Natural killer cell (primary cell): Measurements from ENCODE around the gene CDK14. TPM values are rescaled to one million over a fixed set of nuclear protein-coding genes. Genes with fewer than 3 reads are reported as not detected.

ENCODE experiments used
- ATAC-seq, 3 donors: fragments of 150-1000 bp in 2 of 3; fragments of 200-7000 bp in 1 of 3; cut with Tn5 transposase; 1 replicate in 1 of 3; 2 replicates in 2 of 3; pipeline ENCODE4 v1.10.0; 2021; ENCODE audit warnings: mild to moderate bottlenecking in 2 of 3, moderate library complexity in 2 of 3
- DNase-seq, 2 donors: peaks; one replicate each; pipeline versions ENCODE4 v3.0.0 to v3.0.0-alpha.2; 2013 to 2021; ENCODE audit warnings: mixed read lengths in 1 of 2
- H3K27ac ChIP-seq: one replicate; pipeline ENCODE4 v1.5.1; 2013; ENCODE audit warnings: mild to moderate bottlenecking, low read length
- H3K27me3 ChIP-seq: one replicate; pipeline ENCODE4 v1.6.1; 2013; ENCODE audit warnings: low read length; ENCODE audit not compliant: control insufficient read depth, insufficient read depth
- H3K36me3 ChIP-seq: one replicate; pipeline ENCODE4 v1.6.1; 2013; ENCODE audit warnings: low read length; ENCODE audit not compliant: control insufficient read depth, insufficient read depth
- H3K4me1 ChIP-seq: one replicate; pipeline ENCODE4 v1.6.1; 2013; ENCODE audit warnings: low read length; ENCODE audit not compliant: control insufficient read depth, insufficient read depth
- H3K4me3 ChIP-seq: one replicate; pipeline ENCODE4 v1.5.1; 2013; ENCODE audit warnings: low read length
- H3K9me3 ChIP-seq: one replicate; pipeline ENCODE4 v1.6.1; 2013; ENCODE audit warnings: low read length; ENCODE audit not compliant: control insufficient read depth, insufficient read depth
- H3K27ac Mint-ChIP-seq, 2 donors: one replicate each; pipeline ENCODE4 v1.8.0; 2022; ENCODE audit warnings: mild to moderate bottlenecking in 2 of 2, mixed read lengths in 2 of 2, moderate library complexity in 1 of 2
- H3K27me3 Mint-ChIP-seq, 2 donors: one replicate each; pipeline ENCODE4 v1.8.0; 2022; ENCODE audit warnings: low read depth in 2 of 2, mixed read lengths in 2 of 2
- H3K36me3 Mint-ChIP-seq: one replicate; pipeline ENCODE4 v1.8.0; 2022; ENCODE audit warnings: mixed read lengths
- H3K4me1 Mint-ChIP-seq, 2 donors: one replicate each; pipeline ENCODE4 v1.8.0; 2022; ENCODE audit warnings: mixed read lengths in 2 of 2
- H3K4me3 Mint-ChIP-seq: one replicate; pipeline ENCODE4 v1.8.0; 2022; ENCODE audit warnings: mild to moderate bottlenecking, moderate library complexity, mixed read lengths
- H3K9me3 Mint-ChIP-seq, 2 donors: one replicate each; pipeline ENCODE4 v1.8.0; 2022; ENCODE audit warnings: mixed read lengths in 2 of 2
- CTCF ChIP-seq: fragments of 200-600 bp; IDR thresholded peaks from one replicate; pipeline ENCODE4 v1.8.0; 2022; ENCODE audit warnings: antibody characterized with exemption
- WGBS: methylation state at CpG from one replicate; pipeline ENCODE4 v1.1.7; 2013; ENCODE audit warnings: missing lambda C conversion rate; ENCODE audit not compliant: insufficient coverage; 5-methylcytosine and 5-hydroxymethylcytosine counted together
- intact Hi-C: fragments of 100-400 bp; cut with micrococcal nuclease; formaldehyde crosslinking; loops from one replicate; pipeline ENCODE4 v1.14.2; 2022
- total RNA-seq, 4 donors: library from RNA; stranded (reverse); fragments of 120-200 nt in 1 of 4; gene quantifications; one replicate each; pipeline versions ENCODE4 v1.2.3 to v1.2.4, GENCODE V29; 2013 to 2022

Gene CDK14
- total RNA-seq, 3 donors from 2014 or later (not counting 1 experiment from before 2014, with no cell fraction given): 1.2 to 12.5 (median 1.9) TPM

DNA sequence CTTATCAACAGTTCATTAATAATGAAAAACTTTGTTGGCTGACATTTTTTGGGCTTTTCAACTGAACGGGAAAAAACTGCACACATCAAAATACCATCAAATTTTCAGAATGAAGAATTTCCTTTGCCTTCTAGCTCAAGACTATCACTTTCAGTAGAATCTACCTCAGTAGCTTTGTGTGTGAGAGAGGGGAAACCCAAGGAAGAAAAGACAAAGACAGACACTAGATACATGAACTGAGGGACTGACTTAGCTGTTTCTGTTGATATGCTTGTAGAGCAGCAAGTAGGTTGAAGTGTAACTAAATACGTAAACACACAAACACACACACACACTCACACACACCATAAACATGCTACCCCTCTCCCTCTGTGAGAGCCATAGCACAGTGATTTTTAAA lies 257.1 kb downstream of the CDK14 start:
- Histone ChIP-seq H3K27ac (no peak overlapping the region), H3K27me3 (no peaks in the 10 kb centered on the region), H3K36me3 (no peaks in the 10 kb centered on the region), H3K4me1 (no peaks in the 10 kb centered on the region), H3K4me3 (no peak overlapping the region), H3K9me3 (no peaks in the 10 kb centered on the region)
- no peak overlapping the region for H3K4me3 Mint-ChIP-seq
- intact Hi-C loops: no loop called here
- TF ChIP-seq CTCF: no peak
- no peaks in the 10 kb centered on the region for H3K36me3 Mint-ChIP-seq
- ATAC-seq (no peak), DNase-seq (no peak)
- no peaks in the 10 kb centered on the region for H3K4me1 Mint-ChIP-seq
- H3K27me3 Mint-ChIP-seq: no peaks in the 10 kb centered on the region
- peaks cover 11 to 13% of the 10 kb centered on the region in 2 donors for H3K9me3 Mint-ChIP-seq
- 60% methylated on average over 1 of the region's 2 CpGs for WGBS
- H3K27ac Mint-ChIP-seq: no peak overlapping the region

DNA sequence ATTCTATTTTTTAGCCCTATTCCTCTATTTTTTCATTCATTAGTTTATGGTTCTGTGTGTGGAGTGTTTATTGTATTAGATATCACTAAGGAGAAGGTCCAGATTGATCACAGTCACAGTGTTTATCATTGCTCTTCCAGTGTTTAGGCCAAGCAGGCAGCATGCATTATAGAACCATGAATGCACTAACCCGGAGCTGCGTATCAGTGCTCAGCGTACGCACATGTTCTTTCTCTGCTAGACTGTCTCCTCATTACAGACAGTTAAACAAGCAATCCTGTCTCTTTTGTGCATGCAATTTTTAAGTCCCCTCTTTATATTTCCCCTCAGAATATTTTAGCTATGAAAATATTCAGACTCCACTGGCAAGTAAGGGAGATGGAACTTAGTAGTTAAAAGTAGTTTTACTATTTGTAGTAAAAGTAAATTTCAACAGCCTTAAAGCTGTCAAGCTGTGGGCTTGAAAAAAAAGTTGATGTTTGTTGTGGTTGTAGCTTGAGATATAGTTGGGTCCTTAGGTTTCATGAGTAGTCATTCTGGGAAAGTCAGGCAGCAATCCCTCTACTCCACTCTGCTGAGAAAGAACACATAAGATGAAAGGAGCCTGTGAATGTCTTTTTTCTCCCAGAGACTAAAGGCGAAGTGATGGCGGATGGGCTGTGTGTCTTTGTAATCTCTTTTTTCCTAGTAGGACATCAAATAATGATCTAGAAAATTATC lies 260.4 kb downstream of the CDK14 start:
- DNase-seq (no peak), ATAC-seq (no peak)
- no peaks in the 10 kb centered on the region for H3K27me3 Mint-ChIP-seq
- H3K27ac Mint-ChIP-seq: no peak overlapping the region
- no peak for TF ChIP-seq CTCF
- no peak overlapping the region for H3K27ac ChIP-seq
- intact Hi-C loops: no loop called here
- WGBS: 92% methylated on average over 4 of the region's 6 CpGs
- no peaks in the 10 kb centered on the region for H3K36me3 Mint-ChIP-seq
- H3K9me3 Mint-ChIP-seq: peaks cover 5 to 13% of the 10 kb centered on the region in 2 donors
- no peaks in the 10 kb centered on the region for H3K27me3 ChIP-seq
- H3K9me3 ChIP-seq: peaks cover 5% of the 10 kb centered on the region
- H3K4me3 Mint-ChIP-seq: no peak overlapping the region
- H3K4me1 ChIP-seq: no peaks in the 10 kb centered on the region
- no peak overlapping the region for H3K4me3 ChIP-seq
- H3K36me3 ChIP-seq: no peaks in the 10 kb centered on the region
- no peaks in the 10 kb centered on the region for H3K4me1 Mint-ChIP-seq

DNA sequence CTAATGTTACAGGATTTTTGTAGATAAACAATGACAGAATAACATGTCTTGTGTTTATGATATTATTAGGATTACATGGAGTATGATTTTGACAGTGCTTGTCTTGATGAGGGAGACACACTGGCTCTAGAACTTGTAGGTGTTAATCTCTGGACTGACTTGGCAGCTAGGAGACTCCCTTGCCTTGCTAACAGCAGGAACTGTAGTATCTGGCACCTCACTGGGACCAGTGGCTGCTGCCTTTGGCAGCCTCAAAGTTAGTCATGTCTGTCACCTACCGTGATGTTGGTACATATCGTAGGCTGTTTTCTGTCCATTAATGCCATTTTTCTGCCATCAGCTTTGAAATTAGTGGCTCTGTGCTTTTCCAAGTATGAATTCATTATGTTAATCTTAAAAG lies 261.5 kb downstream of the CDK14 start:
- Histone ChIP-seq H3K36me3 (no peaks in the 10 kb centered on the region), H3K9me3 (peaks cover 5% of the 10 kb centered on the region), H3K4me3 (no peak overlapping the region), H3K4me1 (no peaks in the 10 kb centered on the region), H3K27ac (no peak overlapping the region), H3K27me3 (no peaks in the 10 kb centered on the region)
- Mint-ChIP-seq H3K4me1 (no peaks in the 10 kb centered on the region), H3K4me3 (no peak overlapping the region), H3K27ac (no peak overlapping the region), H3K27me3 (no peaks in the 10 kb centered on the region), H3K9me3 (peaks cover 5 to 13% of the 10 kb centered on the region in 2 donors), H3K36me3 (no peaks in the 10 kb centered on the region)
- no peak for TF ChIP-seq CTCF
- ATAC-seq: no peak
- no peak for DNase-seq
- intact Hi-C loops: no loop called here
- WGBS: 85% methylated on average over 2 of the region's 2 CpGs

GRCh38 chr7:90858546-90858945 lies 262.4 kb downstream of the CDK14 start:
- no peak for ATAC-seq

More at GRCh38 chr7:90858546-90858945, 262.4 kb downstream of the CDK14 start:
- WGBS: 86% methylated on average over 1 of the region's 2 CpGs
- Mint-ChIP-seq H3K27me3 (no peaks in the 10 kb centered on the region), H3K4me1 (no peaks in the 10 kb centered on the region), H3K4me3 (no peak overlapping the region), H3K27ac (no peak overlapping the region), H3K9me3 (peaks cover 6 to 9% of the 10 kb centered on the region in 2 donors), H3K36me3 (no peaks in the 10 kb centered on the region)
- Histone ChIP-seq H3K27ac (no peak overlapping the region), H3K27me3 (no peaks in the 10 kb centered on the region), H3K4me3 (no peak overlapping the region), H3K36me3 (no peaks in the 10 kb centered on the region), H3K9me3 (peaks cover 5% of the 10 kb centered on the region), H3K4me1 (no peaks in the 10 kb centered on the region)
- no peak for DNase-seq
- no peak for TF ChIP-seq CTCF
- intact Hi-C loops: no loop called here
